CD1c-positive myeloid dendritic cell (primary cell): ENCODE measurements around the gene ATP1B3.
"Not testable (repeated sequence)": the region's sequence is repeated elsewhere in the genome, so short reads cannot be mapped to it uniquely, and the experiment has no call there.

ENCODE experiments used
- DNase-seq: peaks from one replicate; pipeline ENCODE4 v3.0.0-alpha.2; 2016; ENCODE audit errors: extremely low spot score

The ATP1B3 gene

DNA sequence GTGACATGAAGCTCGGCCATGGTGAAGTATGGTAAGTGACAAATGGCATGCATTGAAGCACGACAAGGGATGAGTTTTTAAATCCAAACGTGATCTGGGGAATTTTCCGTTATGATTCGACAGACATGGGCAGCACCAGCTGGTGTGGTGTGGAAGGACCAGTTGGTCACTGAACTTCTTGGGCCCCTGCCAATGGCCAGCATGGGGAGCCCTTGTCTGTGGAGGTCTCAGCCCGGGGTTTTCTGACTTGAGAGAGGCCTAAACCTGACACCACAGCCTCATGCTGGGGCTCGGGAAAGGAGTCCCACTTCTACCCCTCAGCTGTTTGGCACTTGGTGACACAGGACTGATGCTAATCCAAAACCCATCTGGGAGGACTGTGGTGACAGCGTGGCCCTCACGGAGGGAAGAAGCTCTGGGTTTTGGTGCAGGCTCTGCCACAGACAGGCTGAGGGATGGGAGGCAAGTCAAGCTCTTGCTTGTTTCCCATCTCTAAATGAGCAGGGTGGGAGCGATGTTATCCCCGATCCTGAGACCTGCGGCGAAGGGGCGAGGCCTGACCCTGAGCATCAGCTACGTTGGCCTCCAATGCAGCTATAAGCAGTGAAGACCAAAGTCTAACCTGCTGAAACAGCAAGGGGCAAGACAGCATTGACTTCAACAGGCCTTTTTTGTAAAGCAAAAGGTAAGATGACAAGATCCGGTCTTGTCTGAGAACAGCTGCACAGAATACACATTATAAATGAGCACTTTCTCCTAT lies 69.5 kb downstream of the ATP1B3 start:
- no peak for DNase-seq

DNA sequence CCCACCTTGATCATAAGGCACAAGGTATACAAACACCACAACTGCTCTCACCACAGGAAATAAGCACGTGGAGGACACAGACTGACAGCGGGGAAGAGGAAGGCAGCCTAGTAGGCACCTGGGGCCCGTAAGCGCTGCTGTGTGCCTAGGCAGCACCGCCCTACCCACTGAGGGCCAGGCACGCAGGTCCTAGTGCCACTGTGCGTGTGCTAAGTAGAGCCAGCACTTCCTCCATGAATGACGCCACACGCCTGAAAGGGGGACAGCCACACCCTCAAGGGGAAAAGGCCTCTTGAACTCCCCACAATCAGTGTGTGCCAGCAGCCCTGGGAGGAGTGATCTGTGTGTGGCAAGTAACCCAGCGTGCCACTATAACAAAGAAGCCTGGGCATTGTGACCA lies 73.0 kb downstream of the ATP1B3 start:
- no peak for DNase-seq

DNA sequence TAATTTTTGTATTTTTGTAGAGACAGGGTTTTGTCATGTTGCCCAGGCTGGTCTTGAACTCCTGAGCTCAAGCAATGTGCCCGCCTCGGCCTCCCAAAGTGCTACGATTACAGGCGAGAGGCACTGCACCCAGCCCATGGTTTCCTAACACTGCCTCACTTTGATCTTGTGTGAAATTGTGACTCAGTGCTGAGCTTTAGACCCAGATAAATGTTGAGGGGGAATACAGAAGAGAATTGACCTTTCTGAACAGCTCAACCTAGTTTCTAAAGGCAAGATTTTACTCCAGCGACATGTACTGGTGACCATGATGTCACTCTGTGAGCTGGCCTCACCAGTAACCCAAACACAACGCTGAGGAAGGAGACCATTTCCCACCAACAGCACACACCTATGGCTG lies 73.5 kb downstream of the ATP1B3 start:
- no peak for DNase-seq

DNA sequence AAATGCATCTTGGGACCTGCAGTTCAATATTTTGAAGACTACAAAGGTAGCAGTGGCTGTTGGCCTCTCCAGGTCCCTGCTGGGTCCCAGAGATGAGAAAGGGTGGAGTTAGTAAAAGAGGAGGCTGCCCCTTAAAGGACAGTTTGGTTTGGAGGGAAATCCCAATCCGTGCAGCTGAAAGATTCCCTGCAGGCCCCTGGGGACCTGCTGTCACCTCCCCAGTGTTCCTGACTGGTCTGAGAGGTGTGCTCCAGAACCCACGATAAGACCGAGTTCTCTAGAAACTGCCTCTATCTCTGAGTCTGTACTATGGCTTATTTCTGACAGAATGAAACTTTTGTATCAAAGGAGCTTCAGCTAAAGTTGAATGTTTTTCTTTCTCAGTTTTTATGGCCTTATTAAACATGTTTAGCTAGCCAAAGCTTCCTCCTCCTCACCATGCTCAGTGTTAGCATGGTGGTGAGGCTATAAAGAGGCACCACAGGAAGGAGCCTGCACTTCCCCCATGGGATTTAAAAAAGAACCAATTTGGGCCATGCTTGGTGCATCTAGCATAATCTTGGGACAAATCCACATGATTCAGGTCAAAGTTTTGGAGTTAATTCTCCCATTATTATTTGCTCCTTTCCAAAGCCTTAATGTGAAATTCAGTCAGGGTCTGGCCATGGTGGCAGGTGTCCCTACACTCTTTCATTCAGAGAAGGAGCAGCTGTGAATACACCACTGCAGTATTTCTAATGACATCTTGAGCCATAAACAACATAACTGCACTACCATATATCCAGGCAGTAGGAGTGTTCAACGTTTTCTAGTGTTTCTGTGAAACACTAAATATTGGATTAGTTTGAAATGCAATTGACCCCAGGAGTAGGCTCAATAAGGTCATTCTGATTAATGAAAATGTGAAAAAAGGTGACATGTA lies 74.4 kb downstream of the ATP1B3 start:
- DNase-seq, result no peak

DNA sequence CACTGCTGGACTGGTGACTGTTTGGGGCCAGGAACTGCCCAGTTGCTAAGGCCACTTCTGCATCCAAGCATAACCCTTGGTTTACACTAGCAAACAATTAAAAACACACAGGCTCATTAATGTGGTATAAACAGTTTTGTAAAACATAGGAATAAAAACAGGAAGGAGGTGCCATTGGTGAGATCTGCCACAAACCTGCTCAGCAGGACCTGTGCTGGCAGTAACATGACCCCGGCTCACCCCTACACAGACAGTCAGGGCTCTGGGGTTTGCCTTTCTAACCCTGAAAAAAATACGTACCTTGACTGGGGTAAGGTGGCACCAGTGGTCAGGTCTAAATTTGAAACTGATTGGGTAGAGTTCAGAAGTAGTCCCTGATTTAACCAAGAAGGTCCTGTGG lies 76.2 kb downstream of the ATP1B3 start:
- no peak for DNase-seq

DNA sequence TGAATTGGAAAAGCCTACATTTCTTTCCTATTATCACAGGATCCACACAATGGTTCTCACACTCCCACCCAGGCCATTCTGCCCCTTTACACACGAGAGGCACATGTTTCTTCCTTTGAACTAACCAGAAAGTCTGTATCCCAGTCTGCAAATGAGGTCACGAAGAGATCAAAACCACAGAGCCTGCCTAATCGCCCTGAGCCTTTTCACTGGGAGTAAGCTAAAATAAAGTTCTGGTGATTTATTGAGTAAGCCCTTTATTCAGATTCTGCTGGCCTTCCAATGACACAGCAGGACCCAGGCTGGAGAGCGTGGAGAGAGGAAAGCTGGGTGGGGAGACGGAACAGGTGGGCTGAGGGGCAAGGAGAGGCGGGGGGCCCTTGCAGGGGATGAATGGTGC lies 78.7 kb downstream of the ATP1B3 start:
- no peak for DNase-seq

DNA sequence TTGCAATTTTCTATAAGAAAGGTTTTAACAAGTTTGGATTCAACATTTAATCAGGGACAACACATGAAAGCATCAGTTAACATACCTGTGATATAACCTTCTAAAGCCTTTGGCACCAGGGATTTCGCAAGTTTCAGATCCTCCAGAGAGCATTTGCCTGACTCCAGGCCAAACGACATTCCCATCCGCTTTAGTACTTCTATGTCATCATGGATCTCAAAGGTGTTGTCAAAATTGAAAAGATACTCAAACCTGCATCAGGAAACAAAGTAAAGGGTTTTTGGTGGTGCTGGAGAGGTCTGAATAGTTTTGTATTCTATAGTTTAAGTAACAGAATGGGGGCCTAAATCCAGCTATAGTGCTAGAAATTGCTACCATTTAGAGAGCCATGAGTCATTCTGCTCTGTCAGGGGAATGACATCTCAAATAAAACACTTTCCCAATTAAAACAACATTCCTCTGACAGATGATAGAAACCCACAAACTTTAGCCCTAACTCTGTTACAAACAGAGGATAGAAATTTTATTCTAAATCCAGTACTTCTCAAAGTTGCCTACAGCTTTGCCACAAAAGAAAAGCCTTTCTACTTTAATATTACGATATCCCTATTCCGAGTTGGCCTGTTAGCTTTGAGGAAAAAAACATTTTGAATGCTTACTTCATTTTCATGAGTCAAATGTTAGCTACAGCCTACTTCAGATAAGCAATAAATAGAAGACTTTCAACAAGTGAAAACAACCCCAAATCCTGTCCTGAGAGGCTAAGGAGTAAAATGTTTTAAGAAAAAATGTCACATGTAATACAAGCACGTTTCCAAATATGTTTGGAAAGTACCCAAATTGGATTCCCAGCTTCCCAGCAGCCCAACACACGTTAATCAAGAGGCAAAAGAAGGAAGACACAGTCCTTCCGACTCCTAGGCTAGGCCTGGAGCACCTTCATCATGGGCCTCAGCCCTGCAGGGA lies 83.4 kb downstream of the ATP1B3 start:
- DNase-seq, result no peak

DNA sequence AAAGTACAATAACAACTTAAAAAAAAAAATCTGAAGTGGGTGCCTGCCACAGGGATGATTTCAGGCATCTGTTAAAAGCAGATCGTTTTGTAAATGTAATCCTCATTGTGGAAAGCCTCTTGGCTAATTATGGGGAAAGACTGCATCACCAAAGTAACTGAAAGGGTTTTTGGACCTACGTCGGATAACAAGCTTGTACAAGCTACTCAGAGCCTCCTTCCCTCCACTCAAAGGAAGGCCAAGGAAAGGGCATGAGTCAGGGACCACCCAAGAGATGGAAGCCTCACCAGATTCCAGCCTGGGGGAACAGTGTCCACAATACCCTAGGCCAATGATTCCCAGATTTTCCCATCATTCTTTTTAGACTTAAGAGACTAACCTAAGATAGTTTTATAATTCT lies 84.3 kb downstream of the ATP1B3 start:
- DNase-seq, result no peak

DNA sequence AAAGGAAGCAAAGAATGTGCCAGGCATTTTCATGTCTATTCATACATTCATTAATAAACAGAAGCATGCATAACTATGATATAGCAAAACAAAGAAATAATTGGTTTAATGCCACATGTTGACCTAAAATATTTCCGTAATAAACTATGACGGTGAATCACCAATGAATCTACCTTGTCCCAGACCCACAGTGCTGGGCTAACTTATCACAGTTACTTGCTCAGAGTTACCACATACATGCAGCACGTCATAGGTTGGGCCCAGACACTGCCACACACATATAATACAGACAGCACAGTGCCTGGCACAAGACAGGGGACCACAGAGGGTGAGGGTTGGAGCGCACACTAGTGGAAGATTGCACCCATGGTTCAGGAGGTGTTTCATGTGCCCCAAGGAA lies 86.9 kb downstream of the ATP1B3 start:
- DNase-seq, result no peak

DNA sequence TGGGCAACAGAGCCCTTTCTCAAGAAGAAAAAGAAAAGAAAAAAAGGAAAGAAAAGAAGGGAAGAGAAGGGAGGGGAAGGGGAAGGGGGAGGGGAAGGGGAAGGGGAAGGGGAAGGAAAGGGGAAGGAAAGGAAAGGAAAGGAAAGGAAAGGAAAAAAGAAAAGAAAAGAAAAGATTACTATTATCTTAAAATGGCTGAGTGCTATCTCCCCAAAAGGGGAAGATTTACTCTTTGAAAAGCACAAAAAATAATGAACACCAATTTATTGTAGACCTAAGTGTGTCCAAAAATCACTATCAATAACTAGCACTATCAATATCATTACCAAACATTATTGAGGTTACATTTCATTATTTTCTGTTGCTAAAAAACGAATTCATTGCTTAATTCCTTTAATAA lies 89.0 kb downstream of the ATP1B3 start:
- DNase-seq, result no peak

DNA sequence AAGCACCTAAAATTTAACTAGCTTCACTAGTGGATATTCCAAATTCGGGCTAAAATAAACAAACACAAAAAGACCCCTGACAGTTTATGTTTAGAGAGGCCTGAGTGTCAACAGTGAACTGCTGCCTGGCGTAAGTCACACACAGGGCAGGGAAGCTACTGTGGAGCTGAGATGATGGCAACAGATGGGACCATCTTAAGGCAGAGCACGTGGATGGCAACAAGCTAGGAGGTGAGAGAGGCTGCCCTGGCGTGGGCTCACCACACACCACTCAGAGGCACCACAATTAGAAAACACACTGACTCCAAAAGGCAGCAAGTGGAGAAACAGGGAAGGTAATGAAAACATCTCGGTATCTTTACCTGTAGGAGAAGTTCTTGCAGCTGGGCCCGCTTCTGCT lies 93.3 kb downstream of the ATP1B3 start:
- DNase-seq, result no peak

DNA sequence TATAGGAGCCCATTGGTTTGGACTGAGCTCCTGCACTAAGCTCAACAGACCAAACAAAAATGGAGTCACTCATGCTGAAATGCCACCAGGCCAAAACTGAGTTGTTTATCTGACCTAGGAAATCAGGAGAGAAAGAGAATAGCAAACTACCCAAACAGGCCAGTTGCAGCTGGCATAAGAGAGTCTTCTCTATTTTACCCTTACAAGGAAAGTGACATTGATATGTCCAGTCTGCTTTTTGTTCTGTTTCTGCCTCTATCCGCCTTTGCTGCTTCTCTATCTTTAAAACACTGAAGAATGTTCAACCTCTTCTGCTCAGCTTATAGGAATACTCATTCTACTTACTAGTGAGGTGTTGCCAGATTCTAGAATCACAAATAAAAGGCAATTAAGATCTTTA lies 95.1 kb downstream of the ATP1B3 start:
- DNase-seq, result no peak

DNA sequence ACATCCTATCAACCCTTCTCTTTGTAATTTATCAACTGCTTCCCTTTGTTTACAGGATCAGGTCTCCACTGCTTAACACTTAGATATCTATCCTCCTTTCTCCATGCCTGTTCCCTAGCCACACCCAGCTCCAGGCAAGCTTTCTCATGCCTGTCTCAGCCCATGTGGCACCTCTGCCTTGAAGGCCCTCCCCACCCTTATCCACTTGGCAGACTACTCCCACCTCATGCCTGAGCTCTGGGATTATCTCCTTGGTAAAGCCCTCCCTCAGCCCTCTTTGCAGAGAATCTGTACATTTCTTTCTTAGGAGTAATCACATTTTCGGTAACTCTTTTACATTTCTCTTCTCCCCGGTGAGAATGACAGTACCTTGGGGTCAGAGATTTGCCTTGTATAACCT lies 96.0 kb downstream of the ATP1B3 start:
- no peak for DNase-seq

DNA sequence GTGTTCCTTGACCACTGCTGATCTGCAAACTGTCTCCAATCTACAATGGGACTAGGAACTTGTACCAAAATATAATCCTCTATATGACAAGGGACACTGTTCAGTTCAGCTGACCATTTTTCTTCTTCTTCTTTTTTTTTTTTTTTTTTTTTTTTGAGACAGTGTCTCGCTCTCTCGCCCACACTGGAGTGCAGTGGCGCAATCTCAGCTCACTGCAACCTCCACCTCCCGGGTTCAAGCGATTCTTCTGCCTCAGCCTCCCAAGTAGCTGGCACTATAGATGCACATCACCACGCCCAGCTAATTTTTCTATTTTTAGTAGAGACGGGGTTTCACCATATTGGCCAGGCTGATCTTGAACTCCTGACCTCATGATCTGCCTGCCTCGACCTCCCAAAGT lies 98.3 kb downstream of the ATP1B3 start:
- not testable (repeated sequence) for DNase-seq
